RWPE2 (cell line): ENCODE measurements around the gene ARHGEF37.
A peak's percentile ranks its signal among the peaks of the same experiment; 100 is the strongest.

Source experiments
- ATAC-seq: fragments of 200-7000 bp; cut with Tn5 transposase; 3 replicates; pipeline ENCODE4 v1.9.1; 2021; ENCODE audit warnings: low read depth
- DNase-seq: peaks from one replicate; pipeline ENCODE4 v3.0.0-alpha.2; 2020; ENCODE audit warnings: low spot score
- H3K27ac ChIP-seq: fragments of 450-650 bp; 2 replicates; pipeline ENCODE4 v1.5.1; 2017; ENCODE audit warnings: mild to moderate bottlenecking; ENCODE audit not compliant: poor library complexity, severe bottlenecking
- H3K27me3 ChIP-seq: fragments of 250-450 bp; sonication (Bioruptor Pico); 2 replicates; pipeline ENCODE4 v1.5.1; 2021; ENCODE audit warnings: mild to moderate bottlenecking, moderate library complexity; ENCODE audit not compliant: insufficient read depth, poor library complexity, severe bottlenecking
- H3K36me3 ChIP-seq: fragments of 250-450 bp; sonication (Bioruptor Pico); 2 replicates; pipeline ENCODE4 v1.5.1; 2020; ENCODE audit warnings: low read depth, mild to moderate bottlenecking, moderate library complexity
- H3K4me1 ChIP-seq: fragments of 250-450 bp; sonication (Bioruptor Pico); 2 replicates; pipeline ENCODE4 v1.5.1; 2021; ENCODE audit warnings: mild to moderate bottlenecking, moderate library complexity; ENCODE audit not compliant: insufficient read depth, poor library complexity, severe bottlenecking
- H3K4me3 ChIP-seq: fragments of 250-450 bp; sonication (Bioruptor Pico); 2 replicates; pipeline ENCODE4 v1.5.1; 2021; ENCODE audit warnings: mild to moderate bottlenecking, moderate library complexity; ENCODE audit not compliant: severe bottlenecking
- H3K9me3 ChIP-seq: fragments of 250-450 bp; sonication (Bioruptor Pico); 2 replicates; pipeline ENCODE4 v1.5.1; 2021; ENCODE audit warnings: mild to moderate bottlenecking, moderate library complexity; ENCODE audit not compliant: severe bottlenecking
- CTCF ChIP-seq: fragments of 450-650 bp; IDR thresholded peaks from one replicate; pipeline ENCODE4 v1.5.1; 2017; ENCODE audit warnings: mild to moderate bottlenecking, moderate library complexity; ENCODE audit not compliant: poor library complexity, severe bottlenecking

Gene ARHGEF37

GRCh38 chr5:149599375-149599774 is 18.1 kb downstream of the ARHGEF37 start:
- H3K9me3 ChIP-seq: no peaks in the 10 kb centered on the region

GRCh38 chr5:149600932-149601331 is 19.6 kb downstream of the ARHGEF37 start:
- Histone ChIP-seq H3K9me3 (no peaks in the 10 kb centered on the region), H3K4me3 (no peak overlapping the region), H3K4me1 (peaks cover 15% of the 10 kb centered on the region), H3K27me3 (no peaks in the 10 kb centered on the region), H3K36me3 (no peaks in the 10 kb centered on the region), H3K27ac (no peak overlapping the region)
- DNase-seq (no peak), ATAC-seq (no peak)
- no peak for TF ChIP-seq CTCF

More at GRCh38 chr5:149599375-149599774, 18.1 kb downstream of the ARHGEF37 start:
- no peaks in the 10 kb centered on the region for H3K27me3 ChIP-seq
- ATAC-seq: no peak
- H3K36me3 ChIP-seq: no peaks in the 10 kb centered on the region
- TF ChIP-seq CTCF: no peak
- peaks cover 7% of the 10 kb centered on the region for H3K4me1 ChIP-seq
- H3K4me3 ChIP-seq: no peak overlapping the region
- DNase-seq: no peak
- H3K27ac ChIP-seq: no peak overlapping the region

GRCh38 chr5:149603210-149603609 is 21.9 kb downstream of the ARHGEF37 start:
- ATAC-seq (peak; percentile 5; the same call in 1 of the 3 replicates), DNase-seq (no peak)
- no peak overlapping the region for H3K4me3 ChIP-seq
- TF ChIP-seq CTCF: no peak
- peaks cover 28% of the 10 kb centered on the region for H3K4me1 ChIP-seq
- no peaks in the 10 kb centered on the region for H3K27me3 ChIP-seq
- H3K36me3 ChIP-seq: no peaks in the 10 kb centered on the region
- no peaks in the 10 kb centered on the region for H3K9me3 ChIP-seq
- peak overlapping the region; percentile 74 for H3K27ac ChIP-seq

GRCh38 chr5:149603920-149604319 is 22.6 kb downstream of the ARHGEF37 start:
- Histone ChIP-seq H3K4me3 (no peak overlapping the region), H3K27me3 (no peaks in the 10 kb centered on the region), H3K27ac (peak overlapping the region; percentile 74), H3K36me3 (no peaks in the 10 kb centered on the region), H3K9me3 (no peaks in the 10 kb centered on the region), H3K4me1 (peaks cover 35% of the 10 kb centered on the region)
- no peak for DNase-seq
- ATAC-seq: no peak
- no peak for TF ChIP-seq CTCF

- Histone ChIP-seq H3K36me3 (no peaks in the 10 kb centered on the region), H3K4me1 (peaks cover 35% of the 10 kb centered on the region), H3K4me3 (no peak overlapping the region), H3K27ac (peak overlapping the region; percentile 74), H3K9me3 (no peaks in the 10 kb centered on the region), H3K27me3 (no peaks in the 10 kb centered on the region)
- no peak for ATAC-seq
- no peak for DNase-seq
- no peak for TF ChIP-seq CTCF
Measured at GRCh38 chr5:149604321-149604720, 23.0 kb downstream of the ARHGEF37 start.
